ENCODE measurements around the gene RASGEF1B. TPM values are rescaled to one million over a fixed set of nuclear protein-coding genes. Genes with fewer than 3 reads are reported as not detected.

The RASGEF1B gene
- total and polyA plus RNA-seq, 4 donors, result 16.0 to 62.0 (median 27.1) TPM

DNA sequence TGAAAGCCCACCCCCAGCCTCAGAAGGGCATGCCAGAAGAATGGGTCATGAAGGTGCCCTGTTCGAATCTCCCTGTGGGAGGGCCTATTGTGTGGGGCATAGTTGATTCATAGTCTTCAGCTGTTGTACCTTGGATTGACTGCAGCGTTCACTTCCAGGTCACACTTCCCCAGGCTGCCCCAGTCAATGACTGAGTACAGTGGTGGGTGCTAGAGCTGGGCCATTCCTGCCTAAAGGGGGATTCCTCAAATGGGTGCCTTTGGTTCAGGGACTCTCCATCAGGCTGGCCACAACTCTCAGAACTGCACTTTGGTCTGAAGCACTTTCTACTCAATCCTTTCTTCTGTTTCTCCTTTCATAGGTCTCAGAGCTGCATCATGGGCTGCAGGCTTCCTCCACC, 35.0 kb upstream of the RASGEF1B start:
- Histone ChIP-seq H3K27me3 (ENCODE audit: control insufficient read depth in 3 of 3, insufficient read depth in 3 of 3, low read length in 2 of 3) (no peaks in the 10 kb centered on the region), H3K4me3 (no peak overlapping the region), H3K9ac (ENCODE audit: insufficient read depth in 1 of 2, low read length in 2 of 2) (no peak overlapping the region), H3K36me3 (ENCODE audit: control insufficient read depth in 4 of 4, insufficient read depth in 4 of 4, low read length in 4 of 4) (no peaks in the 10 kb centered on the region), H3K4me1 (ENCODE audit: control insufficient read depth in 5 of 5, insufficient read depth in 5 of 5, low read length in 5 of 5) (peaks cover 6 to 45% (median 14%) of the 10 kb centered on the region in 5 donors), H3K27ac (ENCODE audit: low read depth in 1 of 2, low read length in 1 of 2) (peak overlapping the region in 1 of 2 donors; percentile 26), H3K9me3 (ENCODE audit: control insufficient read depth in 4 of 4, insufficient read depth in 3 of 4, low read length in 3 of 4) (no peaks in the 10 kb centered on the region)
- DNase-seq, result no peak
- TF ChIP-seq, protein P1, sequence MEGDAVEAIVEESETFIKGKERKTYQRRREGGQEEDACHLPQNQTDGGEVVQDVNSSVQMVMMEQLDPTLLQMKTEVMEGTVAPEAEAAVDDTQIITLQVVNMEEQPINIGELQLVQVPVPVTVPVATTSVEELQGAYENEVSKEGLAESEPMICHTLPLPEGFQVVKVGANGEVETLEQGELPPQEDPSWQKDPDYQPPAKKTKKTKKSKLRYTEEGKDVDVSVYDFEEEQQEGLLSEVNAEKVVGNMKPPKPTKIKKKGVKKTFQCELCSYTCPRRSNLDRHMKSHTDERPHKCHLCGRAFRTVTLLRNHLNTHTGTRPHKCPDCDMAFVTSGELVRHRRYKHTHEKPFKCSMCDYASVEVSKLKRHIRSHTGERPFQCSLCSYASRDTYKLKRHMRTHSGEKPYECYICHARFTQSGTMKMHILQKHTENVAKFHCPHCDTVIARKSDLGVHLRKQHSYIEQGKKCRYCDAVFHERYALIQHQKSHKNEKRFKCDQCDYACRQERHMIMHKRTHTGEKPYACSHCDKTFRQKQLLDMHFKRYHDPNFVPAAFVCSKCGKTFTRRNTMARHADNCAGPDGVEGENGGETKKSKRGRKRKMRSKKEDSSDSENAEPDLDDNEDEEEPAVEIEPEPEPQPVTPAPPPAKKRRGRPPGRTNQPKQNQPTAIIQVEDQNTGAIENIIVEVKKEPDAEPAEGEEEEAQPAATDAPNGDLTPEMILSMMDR (IDR thresholded peaks at IDR 0.05; ENCODE audit: control extremely low read depth, extremely low read depth), result no peak
- no peak for ATAC-seq (ENCODE audit: insufficient read depth, low FRiP score)
- WGBS, 2 donors, result 82 to 89% methylated on average over 2 of the region's 2 CpGs

DNA sequence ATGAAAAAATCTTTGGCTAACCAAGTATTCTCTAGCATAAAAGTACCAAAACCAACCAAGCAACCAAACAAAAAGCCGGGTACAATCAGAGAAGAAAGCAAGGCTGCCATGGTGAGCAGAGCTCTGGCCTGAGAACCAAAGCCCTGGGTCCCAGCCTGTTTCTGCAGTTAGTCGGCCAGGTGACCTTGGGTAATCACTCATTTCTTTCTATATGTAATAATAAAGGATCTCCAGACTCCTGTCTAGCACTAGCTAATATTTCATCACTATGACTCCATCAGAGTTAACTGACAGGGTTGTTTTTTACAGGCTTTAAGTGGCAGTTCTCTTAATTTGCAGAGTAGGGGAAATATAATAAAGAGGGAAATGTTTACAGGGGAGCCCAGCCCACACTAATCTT, 34.0 kb upstream of the RASGEF1B start:
- WGBS, 2 donors, result 29 to 52% methylated on average over 2 of the region's 2 CpGs
- Histone ChIP-seq H3K4me1 (ENCODE audit: control insufficient read depth in 5 of 5, insufficient read depth in 5 of 5, low read length in 5 of 5) (peaks cover 6 to 45% (median 14%) of the 10 kb centered on the region in 5 donors), H3K36me3 (ENCODE audit: control insufficient read depth in 4 of 4, insufficient read depth in 4 of 4, low read length in 4 of 4) (no peaks in the 10 kb centered on the region), H3K9me3 (ENCODE audit: control insufficient read depth in 4 of 4, insufficient read depth in 3 of 4, low read length in 3 of 4) (no peaks in the 10 kb centered on the region), H3K9ac (ENCODE audit: insufficient read depth in 1 of 2, low read length in 2 of 2) (no peak overlapping the region), H3K4me3 (no peak overlapping the region), H3K27me3 (ENCODE audit: control insufficient read depth in 3 of 3, insufficient read depth in 3 of 3, low read length in 2 of 3) (no peaks in the 10 kb centered on the region), H3K27ac (ENCODE audit: low read depth in 1 of 2, low read length in 1 of 2) (peak overlapping the region in 1 of 2 donors; percentile 91)
- TF ChIP-seq, protein P1 (IDR thresholded peaks at IDR 0.05; ENCODE audit: control extremely low read depth, extremely low read depth), result no peak
- DNase-seq, result no peak
- ATAC-seq (ENCODE audit: insufficient read depth, low FRiP score), result no peak

DNA sequence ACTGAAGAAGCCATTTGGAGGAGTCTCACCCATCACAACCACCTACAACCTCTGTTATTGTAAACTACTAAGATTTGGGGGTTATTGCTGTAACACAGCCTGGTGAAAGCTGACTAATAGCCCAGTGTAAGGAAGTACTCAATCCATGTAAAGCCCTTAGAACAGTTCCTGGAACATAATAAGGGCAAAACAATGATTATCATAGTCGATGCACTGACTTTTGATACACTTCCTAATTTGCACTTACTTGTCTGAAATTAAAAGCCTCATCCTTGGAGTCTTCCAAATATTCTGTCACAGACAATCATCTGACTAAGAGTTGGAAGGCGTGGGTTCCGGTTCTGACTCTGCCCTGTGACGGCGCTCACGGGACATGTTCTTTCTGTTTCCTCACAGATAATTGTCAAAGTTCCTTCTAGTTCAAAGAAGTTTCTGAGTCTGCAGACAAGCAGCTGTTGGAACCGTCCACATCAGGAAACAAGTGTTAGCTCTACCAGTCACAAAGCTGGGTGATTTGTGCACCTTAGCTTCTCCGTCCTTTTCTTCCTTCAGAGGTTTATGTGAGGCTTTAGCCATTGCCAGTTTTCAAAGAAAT, 33.4 kb upstream of the RASGEF1B start:
- TF ChIP-seq, protein P1 (IDR thresholded peaks at IDR 0.05; ENCODE audit: control extremely low read depth, extremely low read depth), result no peak
- H3K27ac ChIP-seq (ENCODE audit: low read depth in 1 of 2, low read length in 1 of 2), result peak overlapping the region in 1 of 2 donors; percentile 84
- H3K27me3 ChIP-seq (ENCODE audit: control insufficient read depth in 3 of 3, insufficient read depth in 3 of 3, low read length in 2 of 3), result no peaks in the 10 kb centered on the region
- H3K36me3 ChIP-seq (ENCODE audit: control insufficient read depth in 4 of 4, insufficient read depth in 4 of 4, low read length in 4 of 4), result no peaks in the 10 kb centered on the region
- no peak overlapping the region for H3K9ac ChIP-seq (ENCODE audit: insufficient read depth in 1 of 2, low read length in 2 of 2)
- 10 to 34% methylated on average over 8 of the region's 8 CpGs for WGBS, 2 donors
- peak; percentile 73 for ATAC-seq (ENCODE audit: insufficient read depth, low FRiP score)
- H3K9me3 ChIP-seq (ENCODE audit: control insufficient read depth in 4 of 4, insufficient read depth in 3 of 4, low read length in 3 of 4), result no peaks in the 10 kb centered on the region
- peak; percentile 72 to 93 (median 86) for DNase-seq
- peaks cover 6 to 45% (median 14%) of the 10 kb centered on the region in 5 donors for H3K4me1 ChIP-seq (ENCODE audit: control insufficient read depth in 5 of 5, insufficient read depth in 5 of 5, low read length in 5 of 5)
- H3K4me3 ChIP-seq, result no peak overlapping the region

Measured in lung (tissue), 12 donors.